IPS-15b (cell line): ENCODE results near the gene LAMC1.
"Not testable (repeated sequence)": the region's sequence is repeated elsewhere in the genome, so short reads cannot be mapped to it uniquely, and the experiment has no call there.

ENCODE experiments used
- H3K27me3 ChIP-seq: one replicate; pipeline ENCODE4 v1.6.1; 2013; ENCODE audit warnings: low read length; ENCODE audit not compliant: control insufficient read depth, insufficient read depth
- H3K36me3 ChIP-seq: one replicate; pipeline ENCODE4 v1.6.1; 2013; ENCODE audit warnings: low read length; ENCODE audit not compliant: control insufficient read depth, insufficient read depth
- H3K4me1 ChIP-seq: one replicate; pipeline ENCODE4 v1.6.1; 2013; ENCODE audit warnings: mild to moderate bottlenecking, low read length; ENCODE audit not compliant: control insufficient read depth, insufficient read depth
- H3K4me3 ChIP-seq: one replicate; pipeline ENCODE4 v1.5.1; 2013; ENCODE audit warnings: low read depth, low read length
- H3K9ac ChIP-seq: one replicate; pipeline ENCODE4 v1.6.1; 2013; ENCODE audit warnings: low read depth, mild to moderate bottlenecking, low read length
- H3K9me3 ChIP-seq: one replicate; pipeline ENCODE4 v1.6.1; 2013; ENCODE audit warnings: mild to moderate bottlenecking, low read length; ENCODE audit not compliant: control insufficient read depth, insufficient read depth

LAMC1 gene

GRCh38 chr1:183051546-183051945 is 28.3 kb downstream of the LAMC1 start:
- Histone ChIP-seq H3K9ac (no peak overlapping the region), H3K9me3 (no peaks in the 10 kb centered on the region), H3K4me3 (no peak overlapping the region), H3K4me1 (peaks cover 8% of the 10 kb centered on the region), H3K36me3 (no peaks in the 10 kb centered on the region), H3K27me3 (no peaks in the 10 kb centered on the region)

- H3K36me3 ChIP-seq, result no peaks in the 10 kb centered on the region
- H3K9ac ChIP-seq, result no peak overlapping the region
- peaks cover 6% of the 10 kb centered on the region for H3K4me1 ChIP-seq
- H3K9me3 ChIP-seq, result no peaks in the 10 kb centered on the region
- no peak overlapping the region for H3K4me3 ChIP-seq
- H3K27me3 ChIP-seq, result no peaks in the 10 kb centered on the region
These were observed 29.6 kb downstream of the LAMC1 start for GRCh38 chr1:183052861-183053260.

GRCh38 chr1:183058851-183059502 is 35.8 kb downstream of the LAMC1 start:
- Histone ChIP-seq H3K36me3 (no peaks in the 10 kb centered on the region), H3K9ac (no peak overlapping the region), H3K27me3 (no peaks in the 10 kb centered on the region), H3K4me1 (peaks cover 12% of the 10 kb centered on the region), H3K4me3 (no peak overlapping the region), H3K9me3 (no peaks in the 10 kb centered on the region)

GRCh38 chr1:183061194-183061593 is 38.0 kb downstream of the LAMC1 start:
- H3K9me3 ChIP-seq, result no peaks in the 10 kb centered on the region
- no peak overlapping the region for H3K4me3 ChIP-seq
- peaks cover 6% of the 10 kb centered on the region for H3K4me1 ChIP-seq
- no peaks in the 10 kb centered on the region for H3K36me3 ChIP-seq
- no peaks in the 10 kb centered on the region for H3K27me3 ChIP-seq
- H3K9ac ChIP-seq, result no peak overlapping the region

- no peaks in the 10 kb centered on the region for H3K36me3 ChIP-seq
- H3K4me1 ChIP-seq, result peaks cover 6% of the 10 kb centered on the region
- H3K4me3 ChIP-seq, result no peak overlapping the region
- no peak overlapping the region for H3K9ac ChIP-seq
- H3K9me3 ChIP-seq, result no peaks in the 10 kb centered on the region
- H3K27me3 ChIP-seq, result no peaks in the 10 kb centered on the region
These were observed 40.1 kb downstream of the LAMC1 start for GRCh38 chr1:183063349-183063748.

GRCh38 chr1:183065168-183065706 is 42.0 kb downstream of the LAMC1 start:
- Histone ChIP-seq H3K9me3 (no peaks in the 10 kb centered on the region), H3K27me3 (no peaks in the 10 kb centered on the region), H3K4me1 (peaks cover 2% of the 10 kb centered on the region), H3K4me3 (no peak overlapping the region), H3K9ac (no peak overlapping the region), H3K36me3 (no peaks in the 10 kb centered on the region)

GRCh38 chr1:183066432-183066831 is 43.2 kb downstream of the LAMC1 start:
- H3K9me3 ChIP-seq, H3K4me3 ChIP-seq, H3K4me1 ChIP-seq, H3K27me3 ChIP-seq, H3K9ac ChIP-seq, H3K36me3 ChIP-seq: not testable (repeated sequence)

- no peaks in the 10 kb centered on the region for H3K27me3 ChIP-seq
- no peak overlapping the region for H3K4me3 ChIP-seq
- peaks cover 2% of the 10 kb centered on the region for H3K4me1 ChIP-seq
- no peaks in the 10 kb centered on the region for H3K36me3 ChIP-seq
- no peak overlapping the region for H3K9ac ChIP-seq
- H3K9me3 ChIP-seq, result no peaks in the 10 kb centered on the region
These were observed 46.5 kb downstream of the LAMC1 start for GRCh38 chr1:183069562-183070216.

GRCh38 chr1:183070234-183070922 is 47.2 kb downstream of the LAMC1 start:
- Histone ChIP-seq H3K4me1 (peaks cover 2% of the 10 kb centered on the region), H3K36me3 (no peaks in the 10 kb centered on the region), H3K27me3 (no peaks in the 10 kb centered on the region), H3K4me3 (no peak overlapping the region), H3K9me3 (no peaks in the 10 kb centered on the region), H3K9ac (no peak overlapping the region)

GRCh38 chr1:183070923-183071618 is 47.9 kb downstream of the LAMC1 start:
- H3K9ac ChIP-seq, result no peak overlapping the region
- no peak overlapping the region for H3K4me3 ChIP-seq
- H3K9me3 ChIP-seq, result no peaks in the 10 kb centered on the region
- peaks cover 3% of the 10 kb centered on the region for H3K4me1 ChIP-seq
- H3K27me3 ChIP-seq, result no peaks in the 10 kb centered on the region
- H3K36me3 ChIP-seq, result no peaks in the 10 kb centered on the region

- not testable (repeated sequence) for H3K9ac ChIP-seq, H3K9me3 ChIP-seq, H3K4me1 ChIP-seq, H3K27me3 ChIP-seq, H3K36me3 ChIP-seq, H3K4me3 ChIP-seq
These were observed 49.4 kb downstream of the LAMC1 start for GRCh38 chr1:183072595-183072994.
